T-helper 1 cell treated with Interleukin-12 subunit alpha and Interleukin-12 subunit beta and Interleukin-4 antibody, amounts not matched to agents 30 μg/mL and 1 μg/mL, for 36 hours (primary cell): ENCODE data around the gene PAM.
"Not testable (repeated sequence)": the region's sequence is repeated elsewhere in the genome, so short reads cannot be mapped to it uniquely, and the experiment has no call there.

Experiments used
- H3K27ac Mint-ChIP-seq: one replicate; pipeline ENCODE4 v1.8.0; 2021; ENCODE audit warnings: mild to moderate bottlenecking, mixed read lengths
- H3K27me3 Mint-ChIP-seq: one replicate; pipeline ENCODE4 v1.8.0; 2021; ENCODE audit warnings: low read depth, mixed read lengths
- H3K36me3 Mint-ChIP-seq: one replicate; pipeline ENCODE4 v1.8.0; 2021; ENCODE audit warnings: low read depth, mixed read lengths
- H3K4me1 Mint-ChIP-seq: one replicate; pipeline ENCODE4 v1.8.0; 2021; ENCODE audit warnings: low read depth, mixed read lengths
- H3K4me3 Mint-ChIP-seq: one replicate; pipeline ENCODE4 v1.8.0; 2021; ENCODE audit warnings: mild to moderate bottlenecking, moderate library complexity, mixed read lengths
- H3K9me3 Mint-ChIP-seq: one replicate; pipeline ENCODE4 v1.8.0; 2021; ENCODE audit warnings: mixed read lengths

Gene PAM

DNA sequence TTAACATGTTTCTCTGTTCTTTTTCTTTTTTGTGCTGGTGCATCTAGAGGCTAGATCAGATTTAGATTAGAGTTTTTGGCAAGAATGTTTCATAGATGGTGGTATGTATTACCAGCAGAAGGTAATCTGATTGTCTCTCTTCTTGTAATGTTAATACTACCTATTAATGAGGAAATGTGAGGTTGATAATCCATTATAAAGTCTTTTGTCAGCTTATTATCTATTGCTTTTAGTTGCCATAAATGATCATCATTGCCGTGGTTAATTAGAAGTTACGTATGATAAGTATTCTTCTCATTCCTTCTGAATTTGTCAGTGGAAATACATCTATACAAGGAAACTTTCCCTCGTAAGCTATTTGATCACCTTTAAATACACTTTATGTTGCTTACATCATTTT lies 135.0 kb downstream of the PAM start:
- Mint-ChIP-seq H3K4me3 (no peak overlapping the region), H3K4me1 (peaks cover 2% of the 10 kb centered on the region), H3K9me3 (no peaks in the 10 kb centered on the region), H3K36me3 (no peaks in the 10 kb centered on the region), H3K27ac (no peak overlapping the region), H3K27me3 (no peaks in the 10 kb centered on the region)

DNA sequence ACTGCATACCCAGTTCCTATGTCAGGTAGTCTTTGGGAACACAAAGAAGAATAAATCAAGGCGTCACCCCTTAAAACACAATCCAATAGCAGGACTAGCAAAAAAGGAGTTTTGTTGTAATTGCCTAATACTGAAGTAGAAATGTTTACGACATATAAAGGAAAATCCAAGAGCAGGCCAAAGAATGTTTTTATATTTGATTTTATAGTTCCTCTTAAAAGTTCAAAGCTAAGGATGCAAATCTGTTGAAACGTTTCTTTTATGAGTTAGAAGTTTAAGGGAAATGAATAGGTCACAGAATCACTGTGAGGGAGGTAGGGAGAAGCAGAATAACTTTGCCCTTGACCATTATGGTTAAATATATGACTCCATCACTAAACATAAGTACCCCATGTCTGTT lies 136.1 kb downstream of the PAM start:
- no peak overlapping the region for H3K4me3 Mint-ChIP-seq

DNA sequence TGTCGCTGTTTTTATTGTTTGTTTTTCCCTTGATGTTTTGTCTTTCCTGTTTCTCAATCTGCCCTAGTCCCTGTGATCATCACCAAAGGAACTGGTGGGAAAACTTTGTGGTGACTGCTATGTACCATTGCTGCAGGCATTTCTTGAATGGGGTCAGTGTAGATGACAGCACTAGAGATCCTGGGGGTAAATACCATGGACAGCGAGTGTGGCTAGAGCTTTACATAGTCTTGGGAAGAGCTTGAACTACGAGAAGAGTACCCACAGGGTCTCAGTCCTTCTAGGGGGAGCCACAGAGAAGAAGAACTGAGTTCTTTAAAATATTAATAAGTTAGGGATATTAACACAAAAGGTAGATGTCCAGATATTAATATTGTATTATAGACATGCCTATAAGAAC lies 138.8 kb downstream of the PAM start:
- H3K4me1 Mint-ChIP-seq, result no peaks in the 10 kb centered on the region
- H3K36me3 Mint-ChIP-seq, result no peaks in the 10 kb centered on the region
- no peak overlapping the region for H3K4me3 Mint-ChIP-seq
- no peaks in the 10 kb centered on the region for H3K9me3 Mint-ChIP-seq
- no peak overlapping the region for H3K27ac Mint-ChIP-seq
- no peaks in the 10 kb centered on the region for H3K27me3 Mint-ChIP-seq

More for the DNA sequence above, 136.1 kb downstream of the PAM start:
- Mint-ChIP-seq H3K27ac (no peak overlapping the region), H3K9me3 (no peaks in the 10 kb centered on the region), H3K36me3 (no peaks in the 10 kb centered on the region), H3K4me1 (peaks cover 2% of the 10 kb centered on the region), H3K27me3 (no peaks in the 10 kb centered on the region)

- no peaks in the 10 kb centered on the region for H3K27me3 Mint-ChIP-seq
- no peaks in the 10 kb centered on the region for H3K36me3 Mint-ChIP-seq
- no peak overlapping the region for H3K27ac Mint-ChIP-seq
- H3K4me3 Mint-ChIP-seq, result no peak overlapping the region
- H3K4me1 Mint-ChIP-seq, result peaks cover 2% of the 10 kb centered on the region
- no peaks in the 10 kb centered on the region for H3K9me3 Mint-ChIP-seq
Measured at GRCh38 chr5:102895234-102895633, 140.1 kb downstream of the PAM start.

DNA sequence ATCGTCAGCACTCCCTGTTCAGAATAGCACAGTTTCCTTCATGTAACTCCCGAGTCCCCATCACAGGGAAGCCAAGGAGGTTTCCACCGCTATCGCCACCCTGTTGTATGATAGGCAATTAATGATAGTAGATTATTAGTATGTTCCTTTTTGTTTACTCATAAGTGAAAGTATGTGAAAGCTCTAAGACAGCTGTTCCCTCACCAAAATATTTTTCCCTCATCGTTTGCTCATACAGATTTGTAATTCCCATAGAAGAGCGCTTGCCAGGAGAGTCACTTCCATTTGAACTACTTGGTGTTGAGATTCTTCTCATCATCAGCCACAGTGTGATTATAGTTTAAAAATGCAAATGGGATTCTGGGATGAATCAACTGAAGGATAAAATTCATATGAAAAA lies 140.9 kb downstream of the PAM start:
- Mint-ChIP-seq H3K36me3 (no peaks in the 10 kb centered on the region), H3K4me3 (no peak overlapping the region), H3K9me3 (no peaks in the 10 kb centered on the region), H3K27me3 (no peaks in the 10 kb centered on the region), H3K4me1 (peaks cover 2% of the 10 kb centered on the region), H3K27ac (no peak overlapping the region)

- H3K27me3 Mint-ChIP-seq, result no peaks in the 10 kb centered on the region
- peaks cover 2% of the 10 kb centered on the region for H3K4me1 Mint-ChIP-seq
- H3K9me3 Mint-ChIP-seq, result no peaks in the 10 kb centered on the region
- no peaks in the 10 kb centered on the region for H3K36me3 Mint-ChIP-seq
- H3K27ac Mint-ChIP-seq, result no peak overlapping the region
- H3K4me3 Mint-ChIP-seq, result no peak overlapping the region
Measured at GRCh38 chr5:102901424-102902134, 146.5 kb downstream of the PAM start.

GRCh38 chr5:102902135-102902448 lies 147.0 kb downstream of the PAM start:
- Mint-ChIP-seq H3K27me3 (no peaks in the 10 kb centered on the region), H3K9me3 (no peaks in the 10 kb centered on the region), H3K27ac (no peak overlapping the region), H3K36me3 (no peaks in the 10 kb centered on the region), H3K4me1 (peaks cover 2% of the 10 kb centered on the region), H3K4me3 (no peak overlapping the region)

DNA sequence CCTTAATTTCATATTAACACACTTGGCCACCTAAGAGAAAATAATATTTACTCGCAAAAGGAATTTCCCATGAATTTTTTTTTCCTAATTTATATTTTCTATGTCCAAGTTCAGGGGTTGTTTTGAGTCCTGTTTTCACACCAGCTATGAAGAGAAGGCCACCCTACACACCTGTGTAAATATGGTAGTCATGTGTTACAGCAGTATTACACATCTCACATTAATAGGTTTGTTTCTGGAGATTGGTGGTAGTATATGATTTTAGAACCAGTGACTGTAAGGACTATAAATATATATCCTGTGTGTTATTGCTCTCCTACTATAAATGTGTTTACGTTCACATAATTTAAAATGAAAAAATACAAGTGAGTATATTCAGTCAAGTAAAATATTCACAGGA lies 147.5 kb downstream of the PAM start:
- H3K9me3 Mint-ChIP-seq, result no peaks in the 10 kb centered on the region
- no peak overlapping the region for H3K27ac Mint-ChIP-seq
- no peaks in the 10 kb centered on the region for H3K27me3 Mint-ChIP-seq
- H3K4me3 Mint-ChIP-seq, result no peak overlapping the region
- no peaks in the 10 kb centered on the region for H3K36me3 Mint-ChIP-seq
- H3K4me1 Mint-ChIP-seq, result peaks cover 2% of the 10 kb centered on the region

DNA sequence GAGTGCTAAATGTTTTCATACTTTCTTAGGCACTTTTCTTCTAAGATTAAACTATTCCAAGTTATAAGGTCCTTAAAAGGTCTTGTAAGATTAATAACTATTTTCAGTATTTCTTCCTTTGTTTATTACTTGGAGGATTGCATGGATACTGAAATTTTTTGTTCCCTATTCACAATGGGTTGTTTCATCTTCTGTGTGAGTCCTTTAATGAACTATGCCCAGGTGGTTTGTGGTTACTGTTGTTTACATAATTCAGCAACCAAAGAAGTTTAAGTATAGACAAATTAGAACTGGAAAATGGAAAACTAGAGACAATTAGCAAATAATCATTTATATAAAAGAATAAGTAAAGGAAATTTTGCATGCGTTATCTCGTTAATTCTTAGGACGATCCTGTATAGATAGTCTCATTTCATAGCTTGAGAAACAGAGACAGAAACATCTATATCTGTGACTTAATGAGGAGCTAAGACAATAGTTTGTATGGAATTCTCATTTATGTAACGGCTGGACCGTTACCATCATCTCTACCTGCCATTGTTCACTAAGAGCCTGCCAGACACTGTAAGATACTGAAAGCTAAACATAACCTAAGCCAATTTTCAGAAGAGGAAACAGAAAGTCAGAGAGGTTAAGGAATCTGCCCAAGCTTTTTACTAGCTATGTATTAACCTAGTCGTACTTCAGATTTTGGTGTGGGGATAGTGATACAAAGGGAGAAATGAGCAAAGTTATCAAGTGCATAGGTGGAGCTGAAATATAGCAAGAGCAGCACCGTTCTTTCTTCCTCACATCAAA lies 148.2 kb downstream of the PAM start:
- H3K4me1 Mint-ChIP-seq, result peaks cover 2% of the 10 kb centered on the region
- no peaks in the 10 kb centered on the region for H3K27me3 Mint-ChIP-seq
- H3K27ac Mint-ChIP-seq, result no peak overlapping the region
- no peaks in the 10 kb centered on the region for H3K9me3 Mint-ChIP-seq
- no peaks in the 10 kb centered on the region for H3K36me3 Mint-ChIP-seq
- no peak overlapping the region for H3K4me3 Mint-ChIP-seq

GRCh38 chr5:102905056-102905455 lies 150.0 kb downstream of the PAM start:
- no peaks in the 10 kb centered on the region for H3K9me3 Mint-ChIP-seq
- no peak overlapping the region for H3K4me3 Mint-ChIP-seq
- H3K4me1 Mint-ChIP-seq, result no peaks in the 10 kb centered on the region
- no peaks in the 10 kb centered on the region for H3K27me3 Mint-ChIP-seq
- H3K36me3 Mint-ChIP-seq, result peaks cover 1% of the 10 kb centered on the region
- H3K27ac Mint-ChIP-seq, result no peak overlapping the region

DNA sequence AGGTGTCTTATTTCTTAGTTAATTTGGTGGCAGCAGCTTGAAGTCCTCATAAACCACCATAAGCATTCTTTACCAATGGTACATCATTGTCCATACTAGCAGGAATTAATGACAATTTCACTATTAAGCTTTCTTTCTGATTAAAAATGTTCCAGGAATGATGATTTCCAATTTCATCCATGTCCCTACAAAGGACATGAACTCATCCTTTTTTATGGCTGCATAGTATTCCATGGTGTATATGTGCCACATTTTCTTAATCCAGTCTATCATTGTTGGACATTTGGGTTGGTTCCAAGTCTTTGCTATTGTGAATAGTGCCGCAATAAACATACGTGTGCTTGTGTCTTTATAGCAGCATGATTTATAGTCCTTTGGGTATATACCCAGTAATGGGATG lies 152.0 kb downstream of the PAM start:
- H3K4me3 Mint-ChIP-seq, H3K36me3 Mint-ChIP-seq, H3K27ac Mint-ChIP-seq, H3K9me3 Mint-ChIP-seq, H3K27me3 Mint-ChIP-seq, H3K4me1 Mint-ChIP-seq: not testable (repeated sequence)

DNA sequence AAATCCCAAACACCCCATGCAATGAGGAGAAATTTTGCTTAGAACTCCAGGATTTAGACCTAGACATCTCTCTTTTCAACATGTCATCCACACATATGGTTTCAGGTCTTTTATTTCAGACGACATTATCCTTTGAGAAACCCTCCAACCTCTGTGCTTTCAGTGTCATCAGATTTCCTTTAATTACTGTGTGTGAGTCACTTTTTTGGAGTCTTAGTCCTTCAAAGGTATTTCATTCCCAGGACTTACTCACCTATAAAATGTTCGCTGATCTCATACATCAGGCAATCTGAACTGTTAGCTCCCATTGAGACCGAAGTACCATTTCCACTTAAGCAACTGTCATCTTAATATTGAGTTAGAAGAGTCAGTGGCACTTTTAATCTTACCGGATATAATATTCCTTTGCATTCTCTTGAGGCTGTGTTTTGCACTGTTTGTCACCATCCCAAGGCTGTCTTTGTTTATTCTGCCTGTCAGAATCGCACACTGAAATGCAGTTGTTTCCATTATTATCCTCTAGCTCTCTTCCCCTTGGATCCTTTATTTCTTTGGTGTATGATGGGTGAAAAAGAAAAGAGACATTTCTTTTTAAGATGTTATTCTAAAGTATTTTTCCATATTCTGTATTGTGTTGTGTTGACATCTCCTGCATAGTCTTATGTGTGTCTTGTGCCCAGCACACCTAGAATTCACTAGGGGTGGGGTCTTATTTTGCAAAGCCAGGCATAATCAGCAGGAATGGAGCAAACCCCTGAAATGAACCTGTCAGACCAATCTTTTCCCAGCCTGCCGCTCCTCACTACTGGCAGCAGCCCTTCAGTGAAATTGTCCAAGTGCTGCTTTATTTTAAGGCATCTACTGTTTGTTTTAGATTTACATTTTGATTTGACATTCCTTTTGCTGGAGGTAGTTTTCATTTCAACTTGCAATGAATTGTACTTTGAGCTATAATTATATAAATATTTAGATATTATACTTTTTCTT lies 155.4 kb downstream of the PAM start:
- Mint-ChIP-seq H3K4me1 (no peaks in the 10 kb centered on the region), H3K4me3 (no peak overlapping the region), H3K27ac (no peak overlapping the region), H3K27me3 (no peaks in the 10 kb centered on the region), H3K9me3 (no peaks in the 10 kb centered on the region), H3K36me3 (peaks cover 1% of the 10 kb centered on the region)

GRCh38 chr5:102911973-102912372 lies 156.9 kb downstream of the PAM start:
- Mint-ChIP-seq H3K4me1 (no peaks in the 10 kb centered on the region), H3K36me3 (peaks cover 1% of the 10 kb centered on the region), H3K9me3 (no peaks in the 10 kb centered on the region)

DNA sequence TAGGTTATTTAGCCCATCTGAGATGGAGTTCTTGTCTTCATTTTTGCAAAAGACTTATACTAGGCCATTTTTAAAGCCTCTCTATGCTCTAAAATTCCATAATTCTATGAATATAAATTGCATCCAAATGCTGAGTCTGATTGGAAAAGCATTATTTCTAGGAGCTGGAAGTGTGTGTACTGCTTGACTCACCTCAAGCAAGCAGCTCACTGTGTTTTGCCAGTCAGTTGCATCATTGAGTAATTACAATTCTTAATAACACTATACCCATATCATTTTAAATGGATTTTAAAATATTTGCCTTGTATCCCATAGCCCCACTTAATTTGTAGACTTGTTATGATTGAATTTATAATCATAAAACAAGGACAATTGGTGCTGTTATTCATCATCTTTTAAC lies 161.0 kb downstream of the PAM start:
- no peaks in the 10 kb centered on the region for H3K27me3 Mint-ChIP-seq
- no peak overlapping the region for H3K27ac Mint-ChIP-seq
- H3K4me1 Mint-ChIP-seq, result no peaks in the 10 kb centered on the region
- H3K36me3 Mint-ChIP-seq, result no peaks in the 10 kb centered on the region
- no peaks in the 10 kb centered on the region for H3K9me3 Mint-ChIP-seq
- no peak overlapping the region for H3K4me3 Mint-ChIP-seq

More at GRCh38 chr5:102911973-102912372, 156.9 kb downstream of the PAM start:
- no peak overlapping the region for H3K27ac Mint-ChIP-seq
- no peaks in the 10 kb centered on the region for H3K27me3 Mint-ChIP-seq
- no peak overlapping the region for H3K4me3 Mint-ChIP-seq
